HFFc6 (cell line): ENCODE measurements around the gene ANKRD18A. TPM values are rescaled to one million over a fixed set of nuclear protein-coding genes. Genes with fewer than 3 reads are reported as not detected.
"Not testable (repeated sequence)": the region's sequence is repeated elsewhere in the genome, so short reads cannot be mapped to it uniquely, and the experiment has no call there.

ENCODE experiments used
- DNase-seq: peaks from one replicate; pipeline ENCODE4 v3.0.0-alpha.2; 2018
- H3K27ac Mint-ChIP-seq: 2 replicates; pipeline ENCODE4 v1.8.0; 2020; ENCODE audit warnings: mild to moderate bottlenecking, mixed read lengths
- H3K27me3 Mint-ChIP-seq: 2 replicates; pipeline ENCODE4 v1.8.0; 2021; ENCODE audit warnings: mild to moderate bottlenecking, moderate library complexity, mixed read lengths; ENCODE audit not compliant: insufficient read depth
- H3K36me3 Mint-ChIP-seq: 2 replicates; pipeline ENCODE4 v1.8.0; 2021; ENCODE audit warnings: low read depth, mixed read lengths
- H3K4me1 Mint-ChIP-seq: 2 replicates; pipeline ENCODE4 v1.8.0; 2020; ENCODE audit warnings: low read depth, mixed read lengths
- H3K4me3 Mint-ChIP-seq: 2 replicates; pipeline ENCODE4 v1.8.0; 2020; ENCODE audit warnings: mild to moderate bottlenecking, moderate library complexity, mixed read lengths
- H3K9me3 Mint-ChIP-seq: 2 replicates; pipeline ENCODE4 v1.8.0; 2020; ENCODE audit warnings: mild to moderate bottlenecking, mixed read lengths
- CTCF ChIP-seq: fragments of 200-600 bp; sonication (generic); IDR thresholded peaks from 2 replicates; pipeline ENCODE4 v1.5.0; 2021; ENCODE audit warnings: antibody characterized with exemption, mild to moderate bottlenecking
- total RNA-seq, 6 experiments: library from RNA; stranded (reverse); fragmentation: NEBNext Ultra II Directional; extraction: Animal tissue kit (Norgen Biotek cat#: 25700); gene quantifications; 2 replicates in 1 of 6; 3 replicates in 5 of 6; pipeline ENCODE4 v1.2.3, GENCODE V29; 2021

The ANKRD18A gene
- total RNA-seq, 6 experiments from 2014 or later = 1.7 to 2.9 TPM; not detected in 4

DNA sequence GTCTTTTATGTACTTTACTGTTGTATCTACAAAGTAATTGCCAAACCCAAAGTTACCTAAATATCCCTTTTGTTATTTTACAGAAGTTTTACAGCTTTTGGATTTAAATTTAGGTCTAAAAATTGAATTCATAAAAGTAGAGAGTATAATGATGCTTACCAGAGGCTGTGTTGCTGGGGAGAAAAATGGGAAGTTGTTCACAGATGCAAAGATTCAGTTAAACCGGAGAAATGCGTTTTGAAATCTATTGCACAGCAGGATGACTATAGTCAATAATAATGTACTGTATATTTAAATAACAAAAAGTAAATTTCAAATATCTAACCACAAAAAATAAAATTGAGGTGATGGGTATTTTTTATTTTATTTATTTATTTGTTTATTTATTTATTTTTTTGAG is 2.6 kb upstream of the ANKRD18A start:
- no peak for TF ChIP-seq CTCF
- Mint-ChIP-seq H3K4me3 (no peak overlapping the region), H3K27me3 (peaks cover 21% of the 10 kb centered on the region), H3K9me3 (peaks cover 6% of the 10 kb centered on the region), H3K4me1 (no peaks in the 10 kb centered on the region), H3K27ac (no peak overlapping the region), H3K36me3 (0 out of 2 replicates have a peak, but pooled peaks cover 5% of the 10 kb centered on the region)
- DNase-seq = no peak

DNA sequence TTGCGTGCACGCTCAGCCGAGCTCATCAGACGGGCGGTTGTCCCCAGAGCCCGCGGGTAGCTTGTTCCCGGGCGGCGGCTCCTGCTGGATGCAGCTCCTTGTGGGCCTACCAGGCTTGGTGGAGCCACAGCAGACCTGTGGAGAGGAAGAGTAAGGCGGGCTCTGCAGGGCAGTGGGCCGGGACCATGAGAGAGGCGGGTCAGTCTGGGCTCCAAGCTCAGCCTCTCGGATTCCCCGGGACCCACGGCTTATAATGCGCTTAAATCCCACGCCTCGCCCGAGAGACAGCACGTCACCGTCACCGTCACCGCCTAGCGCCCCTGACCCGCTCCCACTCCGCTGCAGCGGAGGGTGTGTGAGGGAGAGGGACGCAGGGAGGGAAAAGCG is 1.9 kb upstream of the ANKRD18A start:
- TF ChIP-seq CTCF = no peak
- no peaks in the 10 kb centered on the region for H3K4me1 Mint-ChIP-seq
- 0 out of 2 replicates have a peak, but pooled peaks cover 5% of the 10 kb centered on the region for H3K36me3 Mint-ChIP-seq
- DNase-seq = no peak
- H3K27ac Mint-ChIP-seq = no peak overlapping the region
- peaks cover 6% of the 10 kb centered on the region for H3K9me3 Mint-ChIP-seq
- no peak overlapping the region for H3K4me3 Mint-ChIP-seq
- peaks cover 21% of the 10 kb centered on the region for H3K27me3 Mint-ChIP-seq

GRCh38 chr9:38621434-38622287 is 1.3 kb upstream of the ANKRD18A start:
- 0 out of 2 replicates have a peak, but pooled peaks cover 5% of the 10 kb centered on the region for H3K36me3 Mint-ChIP-seq
- no peaks in the 10 kb centered on the region for H3K4me1 Mint-ChIP-seq
- TF ChIP-seq CTCF = no peak
- H3K27ac Mint-ChIP-seq = no peak overlapping the region
- H3K9me3 Mint-ChIP-seq = peaks cover 6% of the 10 kb centered on the region
- H3K4me3 Mint-ChIP-seq = no peak overlapping the region
- peaks cover 23% of the 10 kb centered on the region for H3K27me3 Mint-ChIP-seq
- no peak for DNase-seq

- Mint-ChIP-seq H3K36me3 (0 out of 2 replicates have a peak, but pooled peaks cover 5% of the 10 kb centered on the region), H3K27me3 (peaks cover 23% of the 10 kb centered on the region), H3K27ac (no peak overlapping the region), H3K9me3 (peaks cover 6% of the 10 kb centered on the region), H3K4me3 (no peak overlapping the region), H3K4me1 (no peaks in the 10 kb centered on the region)
- no peak for DNase-seq
- TF ChIP-seq CTCF = no peak
Observed at GRCh38 chr9:38619556-38620447, 594 bp downstream of the ANKRD18A start.

DNA sequence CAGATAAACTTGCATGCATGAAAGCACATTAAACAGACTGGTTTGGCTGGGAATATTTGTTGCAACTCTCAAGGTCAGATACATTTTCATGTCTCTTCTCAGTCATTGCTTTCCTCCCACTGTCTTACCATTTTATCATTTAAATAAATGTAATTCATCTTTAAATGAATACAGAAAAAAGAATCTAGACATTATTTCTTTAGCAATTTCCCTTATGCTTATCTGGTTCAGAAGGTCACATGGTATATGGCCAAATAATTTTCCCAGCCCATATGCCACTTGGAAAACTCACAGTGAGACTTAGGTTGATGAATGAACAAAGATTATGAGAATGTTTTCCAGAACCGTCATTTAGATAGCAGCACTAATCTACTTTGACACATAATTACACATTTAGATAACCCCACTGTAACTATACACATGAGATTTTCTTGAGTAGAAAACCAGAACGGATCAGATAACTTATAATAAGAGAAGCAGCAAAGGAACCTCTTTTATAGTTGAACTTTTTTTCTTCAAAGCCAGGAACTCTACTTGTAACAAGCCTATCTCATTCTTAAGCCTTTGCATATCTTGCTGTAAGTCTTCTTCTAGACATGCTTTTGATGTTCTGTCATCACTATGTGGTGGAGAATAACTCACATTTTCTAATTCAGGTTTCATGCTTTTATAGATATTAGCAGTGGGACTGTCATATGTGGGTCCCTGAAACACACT is 22.2 kb downstream of the ANKRD18A start:
- not testable (repeated sequence) for H3K36me3 Mint-ChIP-seq, H3K4me3 Mint-ChIP-seq, H3K27ac Mint-ChIP-seq, H3K9me3 Mint-ChIP-seq, H3K4me1 Mint-ChIP-seq, DNase-seq, H3K27me3 Mint-ChIP-seq

DNA sequence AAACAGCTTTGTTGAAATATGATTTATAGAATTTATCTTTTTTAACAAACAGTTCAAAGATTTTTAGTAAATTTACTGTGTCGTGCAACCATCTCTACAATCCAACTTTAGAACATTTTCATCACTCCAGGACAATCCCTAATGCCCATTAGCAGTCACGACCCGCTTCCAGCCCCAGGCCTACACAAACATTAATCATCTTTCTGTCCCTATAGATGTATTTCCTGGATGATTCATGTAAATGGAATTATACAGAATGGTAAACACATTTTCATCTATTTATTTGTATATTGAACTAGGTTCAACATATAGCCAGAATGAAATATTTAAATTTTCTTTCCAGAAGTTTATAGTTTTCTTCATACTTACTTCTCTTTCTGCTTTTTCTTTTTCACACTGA is 25.3 kb downstream of the ANKRD18A start:
- not testable (repeated sequence) for H3K4me3 Mint-ChIP-seq, DNase-seq, H3K9me3 Mint-ChIP-seq, H3K27me3 Mint-ChIP-seq, H3K36me3 Mint-ChIP-seq, H3K27ac Mint-ChIP-seq, H3K4me1 Mint-ChIP-seq

- not testable (repeated sequence) for H3K4me1 Mint-ChIP-seq, H3K27me3 Mint-ChIP-seq, H3K27ac Mint-ChIP-seq, H3K4me3 Mint-ChIP-seq, DNase-seq, H3K36me3 Mint-ChIP-seq, H3K9me3 Mint-ChIP-seq
Observed at GRCh38 chr9:38591346-38592063, 28.9 kb downstream of the ANKRD18A start.

DNA sequence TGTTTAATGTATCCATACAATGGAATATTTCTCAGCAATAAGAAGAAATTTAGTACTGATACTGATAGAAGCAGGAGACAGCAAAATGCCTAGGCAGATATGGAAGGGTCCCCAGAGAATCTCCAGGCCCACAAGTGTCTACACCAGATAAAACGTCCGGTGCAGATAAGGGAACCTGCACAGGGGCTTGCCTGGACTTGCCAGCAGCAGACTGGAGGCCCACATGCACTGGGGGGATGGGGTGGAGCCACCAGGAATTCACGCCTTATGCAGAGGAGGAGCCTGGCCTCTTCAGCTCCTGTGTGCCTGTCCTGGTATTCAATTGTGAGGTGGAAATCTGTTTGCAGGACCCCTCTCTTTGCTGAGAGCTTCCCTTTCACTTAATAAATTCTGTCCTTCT is 36.6 kb downstream of the ANKRD18A start:
- H3K27me3 Mint-ChIP-seq, H3K4me3 Mint-ChIP-seq, DNase-seq, H3K27ac Mint-ChIP-seq, H3K4me1 Mint-ChIP-seq, H3K36me3 Mint-ChIP-seq, H3K9me3 Mint-ChIP-seq: not testable (repeated sequence)

GRCh38 chr9:38580112-38580511 is 40.3 kb downstream of the ANKRD18A start:
- not testable (repeated sequence) for H3K9me3 Mint-ChIP-seq

More at GRCh38 chr9:38580112-38580511, 40.3 kb downstream of the ANKRD18A start:
- not testable (repeated sequence) for H3K27me3 Mint-ChIP-seq, H3K4me3 Mint-ChIP-seq, H3K36me3 Mint-ChIP-seq, DNase-seq, H3K4me1 Mint-ChIP-seq, H3K27ac Mint-ChIP-seq
